Left lobe of liver (tissue), 2 donors: ENCODE results near the gene IQCN. TPM values are rescaled to one million over a fixed set of nuclear protein-coding genes. Genes with fewer than 3 reads are reported as not detected.

ENCODE experiments used
- ATAC-seq: fragments of 200-7000 bp; cut with Tn5 transposase; one replicate; pipeline ENCODE4 v1.9.1; 2020; ENCODE audit warnings: mild to moderate bottlenecking, moderate library complexity
- DNase-seq: peaks from one replicate; pipeline ENCODE4 v3.0.0-alpha.2; 2020; ENCODE audit warnings: low spot score
- total RNA-seq: library from RNA; stranded (reverse); gene quantifications from one replicate; pipeline ENCODE4 v1.2.1, GENCODE V29; 2021
- donor health status: DM: no; HTN: no; CAD: no; lungs with moderate emphysema.
- donor health status: DM: no; HTN: yes; CAD: no.

IQCN gene, protein sequence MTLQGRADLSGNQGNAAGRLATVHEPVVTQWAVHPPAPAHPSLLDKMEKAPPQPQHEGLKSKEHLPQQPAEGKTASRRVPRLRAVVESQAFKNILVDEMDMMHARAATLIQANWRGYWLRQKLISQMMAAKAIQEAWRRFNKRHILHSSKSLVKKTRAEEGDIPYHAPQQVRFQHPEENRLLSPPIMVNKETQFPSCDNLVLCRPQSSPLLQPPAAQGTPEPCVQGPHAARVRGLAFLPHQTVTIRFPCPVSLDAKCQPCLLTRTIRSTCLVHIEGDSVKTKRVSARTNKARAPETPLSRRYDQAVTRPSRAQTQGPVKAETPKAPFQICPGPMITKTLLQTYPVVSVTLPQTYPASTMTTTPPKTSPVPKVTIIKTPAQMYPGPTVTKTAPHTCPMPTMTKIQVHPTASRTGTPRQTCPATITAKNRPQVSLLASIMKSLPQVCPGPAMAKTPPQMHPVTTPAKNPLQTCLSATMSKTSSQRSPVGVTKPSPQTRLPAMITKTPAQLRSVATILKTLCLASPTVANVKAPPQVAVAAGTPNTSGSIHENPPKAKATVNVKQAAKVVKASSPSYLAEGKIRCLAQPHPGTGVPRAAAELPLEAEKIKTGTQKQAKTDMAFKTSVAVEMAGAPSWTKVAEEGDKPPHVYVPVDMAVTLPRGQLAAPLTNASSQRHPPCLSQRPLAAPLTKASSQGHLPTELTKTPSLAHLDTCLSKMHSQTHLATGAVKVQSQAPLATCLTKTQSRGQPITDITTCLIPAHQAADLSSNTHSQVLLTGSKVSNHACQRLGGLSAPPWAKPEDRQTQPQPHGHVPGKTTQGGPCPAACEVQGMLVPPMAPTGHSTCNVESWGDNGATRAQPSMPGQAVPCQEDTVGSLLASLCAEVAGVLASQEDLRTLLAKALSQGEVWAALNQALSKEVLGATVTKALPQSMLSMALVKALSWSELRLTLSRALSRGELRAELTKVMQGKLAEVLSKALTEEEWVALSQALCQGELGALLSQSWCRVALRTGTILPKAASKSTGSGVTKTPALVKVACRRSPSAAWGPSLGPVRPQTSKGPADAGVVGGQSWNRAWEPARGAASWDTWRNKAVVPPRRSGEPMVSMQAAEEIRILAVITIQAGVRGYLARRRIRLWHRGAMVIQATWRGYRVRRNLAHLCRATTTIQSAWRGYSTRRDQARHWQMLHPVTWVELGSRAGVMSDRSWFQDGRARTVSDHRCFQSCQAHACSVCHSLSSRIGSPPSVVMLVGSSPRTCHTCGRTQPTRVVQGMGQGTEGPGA (N-terminal part only)
- total RNA-seq = 2.8 TPM

DNA sequence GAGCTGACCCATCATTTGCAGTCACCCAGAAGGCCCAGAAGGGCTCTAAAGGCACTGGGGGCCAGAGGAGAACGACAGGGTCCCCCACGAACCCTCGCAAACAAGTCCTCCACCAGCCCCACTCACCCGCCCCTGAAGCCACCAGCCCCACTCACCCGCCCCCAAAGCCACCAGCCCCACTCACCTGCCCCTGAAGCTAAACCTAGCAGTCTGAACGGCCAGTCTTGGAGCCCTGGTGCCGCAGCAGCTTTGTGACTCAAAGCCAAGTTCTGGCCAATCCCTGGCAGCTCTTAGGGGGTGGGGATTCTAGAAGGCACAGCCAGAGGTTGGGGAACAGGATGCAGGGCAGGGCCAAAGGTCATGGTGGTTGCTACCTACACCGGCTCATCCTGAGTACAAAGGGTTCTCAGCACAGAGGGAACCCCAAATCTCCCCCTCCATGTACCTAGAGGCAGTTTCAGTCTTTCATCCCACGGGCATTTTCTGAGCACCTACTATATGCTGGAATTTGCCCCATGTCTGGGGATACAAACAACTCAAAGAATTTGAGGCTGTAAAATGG lies at the start of gene IQCN:
Gene IQCN (minus strand): TSS at position 234 of the 562 bp plus-strand sequence. CDS start 4,974 bp downstream, outside the sequence.
- DNase-seq = peak; percentile 91
- peak; percentile 78 for ATAC-seq

DNA sequence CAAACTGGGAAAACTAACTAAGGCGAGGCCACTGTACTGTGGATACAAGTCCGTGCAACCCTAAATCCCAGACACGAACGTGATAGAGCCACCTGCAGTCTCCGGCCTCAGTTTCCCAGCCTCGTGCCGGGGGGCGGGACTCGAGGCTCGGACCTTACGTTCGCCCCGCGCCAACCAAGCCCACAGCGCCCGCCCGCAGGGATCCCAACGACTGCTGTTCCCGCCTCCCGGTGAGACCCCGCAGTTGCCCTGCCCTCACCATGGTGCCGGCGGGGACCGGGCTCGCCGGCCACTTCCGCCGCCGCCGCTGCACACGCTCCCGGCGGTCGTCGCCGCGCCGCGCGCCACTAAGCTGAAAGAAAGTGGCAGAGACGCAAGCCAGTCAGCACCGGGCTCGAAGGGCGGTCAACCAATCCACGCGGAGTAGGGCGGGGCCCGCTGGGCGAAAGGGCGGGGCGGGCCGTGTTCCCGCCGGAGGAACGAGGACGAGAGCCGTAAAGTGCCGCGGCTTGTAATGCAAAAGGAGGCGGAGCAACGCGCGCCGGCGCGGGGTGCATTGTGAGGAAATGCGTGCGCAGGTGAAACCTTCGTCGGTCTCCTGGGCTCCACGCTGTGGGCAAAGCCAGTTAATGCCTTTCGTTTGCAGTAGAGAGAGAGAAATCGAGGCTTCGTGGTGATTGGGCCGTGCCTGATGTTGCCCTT lies 48.7 kb upstream of the IQCN start, which contains the start of gene LSM4:
Gene LSM4 (minus strand): TSS at position 318 of the 702 bp plus-strand sequence. CDS start 56 bp downstream, at position 262.
- ATAC-seq = peak; percentile 90

DNA sequence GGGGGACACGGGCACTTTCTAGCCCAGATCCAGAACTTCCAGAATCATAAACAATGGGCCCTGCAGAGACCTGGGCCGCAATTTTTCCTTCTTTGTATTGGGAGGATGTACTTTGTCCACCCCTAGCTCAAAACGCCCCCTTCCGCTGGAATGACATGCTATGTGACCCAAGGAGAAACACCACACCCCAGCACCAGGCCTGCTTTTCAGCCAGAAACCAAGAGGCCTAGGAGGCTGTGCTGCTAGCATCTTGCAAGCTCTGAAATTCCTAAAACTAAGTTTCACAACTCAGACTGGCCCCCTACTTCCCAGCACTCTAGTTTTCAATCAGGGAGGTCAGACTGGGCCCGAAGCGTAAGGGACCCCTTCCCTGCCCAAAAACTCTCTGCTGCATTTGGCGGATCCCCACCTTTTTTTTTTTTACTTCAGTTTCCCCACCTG lies 48.1 kb upstream of the IQCN start:
- no peak for DNase-seq
- peak; percentile 12 for ATAC-seq

More for the DNA sequence above, 48.7 kb upstream of the IQCN start, which contains the start of gene LSM4:
- DNase-seq = peak; percentile 99

DNA sequence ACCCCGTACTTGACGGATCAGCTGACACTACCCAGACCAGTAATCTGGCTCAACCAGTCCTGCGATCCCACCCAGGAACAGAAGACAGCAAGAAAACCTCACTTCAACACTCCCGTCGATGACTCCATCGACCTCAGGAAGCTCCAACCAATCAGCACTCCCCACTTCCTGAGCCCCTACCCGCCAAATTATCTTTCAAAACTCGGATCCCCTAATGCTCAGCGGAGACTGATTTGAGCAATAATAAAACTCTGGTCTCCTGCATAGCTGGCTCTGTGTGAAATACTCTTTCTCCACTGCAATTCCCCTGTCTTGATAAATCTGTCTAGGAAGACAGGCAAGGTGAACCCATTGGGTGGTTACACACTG lies 47.5 kb upstream of the IQCN start:
- ATAC-seq (no peak), DNase-seq (no peak)

DNA sequence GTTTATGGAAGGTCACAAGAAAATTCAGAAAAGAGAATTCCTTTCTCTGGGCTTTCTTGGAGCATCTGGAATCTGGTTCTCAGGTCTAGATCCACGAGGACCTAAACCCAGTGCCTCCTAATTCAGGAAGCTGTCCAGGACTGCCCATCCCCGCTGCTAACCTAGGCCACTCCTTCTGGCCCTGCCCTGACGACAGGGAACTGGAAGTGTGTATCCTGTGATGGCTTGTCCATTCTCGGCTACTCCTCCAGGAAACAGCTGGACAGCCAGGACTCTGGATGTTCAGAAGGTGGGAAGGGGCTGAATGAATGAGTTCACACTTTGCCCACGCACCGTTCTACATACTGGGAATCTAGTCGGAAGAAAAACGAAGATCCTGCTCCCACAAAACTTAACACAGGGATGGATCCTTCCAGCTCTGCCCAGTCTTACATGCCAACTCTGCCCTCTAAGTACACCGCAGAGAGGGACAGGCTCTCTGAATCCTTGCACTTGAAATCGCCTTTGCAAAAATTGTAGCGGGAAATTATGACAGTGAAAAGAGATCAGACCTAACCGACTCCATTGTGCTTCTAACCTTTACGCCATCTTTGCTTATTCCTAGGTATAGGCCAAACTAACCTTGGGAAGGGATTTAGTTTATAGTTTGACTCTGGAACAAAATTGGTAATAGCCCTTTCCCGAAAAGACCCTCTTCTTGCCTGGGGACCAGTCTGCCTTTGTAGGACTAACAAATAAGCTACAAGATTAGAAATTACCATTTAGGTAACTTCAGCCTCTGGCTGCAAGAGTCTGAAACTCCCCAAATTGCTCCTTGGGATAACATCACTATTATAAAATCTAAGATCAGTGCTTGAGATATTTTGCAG lies 46.8 kb upstream of the IQCN start:
- no peak for ATAC-seq
- DNase-seq = no peak

DNA sequence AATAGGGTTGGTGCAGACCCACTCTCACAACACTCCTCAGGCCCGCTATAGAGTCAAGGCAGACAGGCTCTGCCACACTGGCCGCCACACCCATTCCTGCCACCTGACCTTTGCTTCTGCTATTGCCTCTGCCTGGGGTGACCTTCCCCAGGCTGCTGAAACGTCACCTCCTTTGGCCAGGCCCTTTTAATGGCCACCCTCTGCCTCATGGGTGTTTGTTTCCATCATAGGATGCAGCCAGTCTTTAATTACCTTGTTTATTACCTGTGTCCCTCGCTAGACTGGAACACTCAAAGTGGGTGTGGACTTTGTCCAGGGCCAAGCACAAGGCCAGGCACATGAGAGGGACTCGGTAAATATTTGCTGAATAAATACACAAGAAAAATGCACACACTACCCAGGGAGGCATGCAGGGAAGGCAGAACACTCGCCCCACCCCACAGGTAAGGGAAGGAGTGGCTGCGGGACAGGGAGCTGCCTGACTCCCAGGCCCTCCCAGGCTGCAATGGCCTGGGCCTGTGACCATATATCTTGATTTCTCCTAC lies 45.4 kb upstream of the IQCN start:
- peak; percentile 71 for DNase-seq
- peak; percentile 30 for ATAC-seq

DNA sequence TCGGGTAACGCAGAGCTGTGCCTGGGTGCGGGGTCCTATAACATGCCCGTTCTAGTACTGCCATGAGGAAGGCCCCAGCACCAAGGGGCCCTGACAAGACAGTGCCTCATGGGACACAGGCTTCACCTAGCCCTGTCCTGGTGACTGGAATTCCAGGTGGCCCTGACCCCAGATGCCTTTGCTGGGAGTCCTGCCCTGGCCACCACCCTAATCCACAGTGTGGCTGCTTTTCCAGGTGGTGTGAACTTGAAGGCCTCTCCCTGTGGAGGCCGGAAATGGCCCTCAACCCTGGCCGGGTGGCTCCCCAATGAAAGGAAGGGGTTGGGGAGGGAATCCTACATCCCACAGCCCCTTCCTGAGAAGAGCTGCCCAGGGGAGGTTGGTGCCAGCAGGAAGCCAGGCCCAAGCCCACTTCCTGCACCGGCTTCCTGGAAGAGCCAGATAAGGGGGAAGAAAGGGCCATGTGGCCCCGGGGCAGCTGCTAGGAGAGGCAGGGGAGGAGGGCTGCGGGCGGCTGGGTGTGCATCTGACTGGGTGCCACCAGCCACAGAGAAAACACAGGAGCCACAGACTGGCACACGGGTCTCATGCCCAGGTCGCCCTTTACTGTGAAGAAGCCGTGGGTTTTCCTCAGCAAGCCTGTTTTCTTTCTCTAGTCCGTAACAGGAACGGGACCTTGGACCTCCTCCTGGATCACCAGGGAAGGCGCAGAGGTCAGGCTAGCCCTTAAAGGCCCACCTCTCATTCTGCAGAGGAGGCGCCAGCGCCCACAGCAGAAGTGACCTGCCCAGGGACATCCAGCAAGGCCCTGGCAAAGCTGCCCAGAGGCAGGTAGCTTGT lies 43.9 kb upstream of the IQCN start:
- peak; percentile 6 for ATAC-seq

DNA sequence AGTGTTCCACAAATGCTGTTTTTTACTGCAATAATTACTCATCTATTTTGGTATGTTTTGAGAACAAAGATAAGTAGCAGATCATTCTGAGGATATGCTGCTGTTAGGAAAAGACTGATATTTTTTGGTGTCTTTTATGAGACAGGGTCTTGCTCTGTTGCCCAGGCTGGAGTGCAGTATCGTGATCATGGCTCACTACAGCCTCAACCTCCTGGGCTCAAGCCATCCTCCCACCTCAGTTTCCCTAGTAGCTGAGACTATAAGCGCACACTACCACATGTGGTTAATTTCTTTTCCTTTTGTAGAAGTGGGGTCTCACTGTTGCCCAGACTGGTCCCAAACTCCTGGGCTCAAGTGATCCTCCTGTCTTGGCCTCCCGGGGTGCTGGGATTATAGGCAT lies 39.1 kb upstream of the IQCN start:
- no peak for ATAC-seq
- no peak for DNase-seq

More for the DNA sequence above, 43.9 kb upstream of the IQCN start:
- DNase-seq = peak; percentile 56

DNA sequence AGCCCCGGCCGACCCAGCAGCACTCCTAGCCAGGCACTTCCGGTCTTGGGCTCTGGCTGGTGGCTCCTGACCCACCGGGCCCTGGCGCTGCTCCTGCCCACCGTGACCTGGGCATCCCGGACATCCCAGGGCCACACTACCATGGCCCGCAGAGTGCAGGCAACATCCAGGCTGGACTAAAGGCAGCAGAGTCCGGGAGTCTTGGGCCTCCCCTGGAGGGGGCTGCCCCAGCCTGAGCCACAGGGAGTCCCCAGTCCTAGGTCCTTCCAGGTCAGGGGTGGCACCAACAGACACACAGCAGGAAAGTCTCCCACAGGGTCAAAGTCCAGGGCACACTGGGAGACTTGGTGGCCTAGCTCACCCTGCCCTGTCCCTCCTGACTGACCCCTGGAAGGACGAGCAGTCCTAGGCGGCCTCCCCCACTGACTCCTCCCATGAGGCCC lies 37.9 kb upstream of the IQCN start:
- ATAC-seq (peak; percentile 12), DNase-seq (no peak)

DNA sequence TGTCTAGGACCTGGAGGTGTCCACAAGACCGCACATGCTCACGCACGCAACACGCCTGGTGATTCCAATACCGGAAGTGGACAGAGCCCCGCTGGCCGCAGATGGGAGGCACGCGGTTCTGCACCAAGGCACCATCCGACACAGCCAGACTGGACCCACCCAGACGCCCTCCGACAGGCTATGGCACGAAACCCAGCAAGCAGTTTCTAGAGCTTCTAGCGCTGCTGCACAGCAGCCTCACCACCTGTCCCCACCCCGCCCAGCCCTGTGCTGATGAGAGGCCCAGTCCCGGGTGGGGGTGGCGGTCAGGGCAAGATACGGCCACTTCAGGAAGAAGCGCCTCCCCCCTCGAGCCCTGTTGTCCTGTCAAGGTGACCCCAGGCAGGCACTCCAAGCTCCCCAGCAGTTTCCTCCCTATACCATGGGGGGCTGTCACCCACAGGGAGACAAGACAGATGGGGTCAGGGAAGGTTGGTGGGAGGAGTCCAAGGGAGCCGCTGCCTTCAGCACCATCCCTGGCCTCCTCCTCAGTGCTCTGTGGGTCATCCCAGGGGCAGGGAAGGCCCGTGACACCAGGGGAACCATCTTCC lies 37.3 kb upstream of the IQCN start:
- DNase-seq = no peak
- ATAC-seq = no peak

DNA sequence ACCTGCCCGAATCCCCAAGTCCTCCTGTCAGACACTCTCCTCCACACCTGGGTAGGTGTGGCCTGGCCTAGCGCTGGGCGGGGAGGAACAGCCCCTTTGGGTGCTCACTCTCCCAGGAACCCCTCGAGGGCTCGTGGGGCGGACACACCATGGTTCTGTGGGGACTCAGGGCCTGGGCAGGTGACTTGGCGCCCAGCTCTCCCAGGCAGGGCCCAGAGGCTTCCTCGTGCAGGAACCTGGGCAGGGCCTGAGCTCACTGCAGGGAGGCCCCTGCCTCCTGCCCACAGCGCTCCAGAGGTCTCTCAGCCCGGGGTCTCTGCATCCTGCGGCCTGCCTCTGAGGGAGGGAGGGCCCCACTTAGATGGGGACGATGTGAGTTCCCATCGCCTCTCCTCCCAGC lies 36.7 kb upstream of the IQCN start:
- DNase-seq = no peak
- ATAC-seq = no peak

DNA sequence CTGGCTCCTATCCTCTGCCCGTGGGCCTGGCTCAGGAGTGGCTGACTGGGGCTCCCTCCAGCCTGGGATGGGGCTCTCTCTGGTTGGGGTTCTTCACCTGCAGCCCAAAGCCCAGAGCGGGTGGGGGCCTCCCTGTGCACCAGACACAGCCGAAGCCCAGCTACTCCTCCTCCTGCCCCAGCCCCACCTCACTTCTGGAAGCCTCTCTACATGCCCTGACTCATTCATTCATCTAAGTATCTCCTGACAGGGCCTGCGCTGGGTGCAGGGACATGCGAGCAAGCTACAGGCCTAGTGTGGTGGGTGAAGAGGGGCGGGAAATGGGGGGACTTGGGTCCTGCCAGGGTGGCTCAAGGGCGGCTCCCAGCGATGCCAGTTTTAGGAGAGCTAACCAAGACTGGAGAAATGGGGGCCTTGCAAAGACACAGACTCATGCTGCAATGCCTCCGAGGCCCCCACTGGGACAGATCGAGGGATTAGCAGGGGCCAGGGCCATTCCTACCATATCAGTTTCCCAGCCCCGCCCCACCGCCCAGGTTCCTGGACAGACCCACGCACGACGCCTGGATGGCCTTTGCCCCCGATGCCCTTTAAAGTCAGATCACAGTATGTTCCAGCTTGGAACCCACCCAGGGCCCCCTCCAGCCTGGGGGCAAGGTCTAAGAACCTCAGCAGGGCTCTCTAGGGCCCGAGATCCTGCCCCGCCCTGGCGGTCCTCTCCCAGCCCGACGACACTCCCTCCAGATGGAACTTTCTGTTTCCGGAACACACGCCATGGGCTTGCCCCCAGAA lies 36.1 kb upstream of the IQCN start:
- no peak for DNase-seq
- ATAC-seq = no peak

DNA sequence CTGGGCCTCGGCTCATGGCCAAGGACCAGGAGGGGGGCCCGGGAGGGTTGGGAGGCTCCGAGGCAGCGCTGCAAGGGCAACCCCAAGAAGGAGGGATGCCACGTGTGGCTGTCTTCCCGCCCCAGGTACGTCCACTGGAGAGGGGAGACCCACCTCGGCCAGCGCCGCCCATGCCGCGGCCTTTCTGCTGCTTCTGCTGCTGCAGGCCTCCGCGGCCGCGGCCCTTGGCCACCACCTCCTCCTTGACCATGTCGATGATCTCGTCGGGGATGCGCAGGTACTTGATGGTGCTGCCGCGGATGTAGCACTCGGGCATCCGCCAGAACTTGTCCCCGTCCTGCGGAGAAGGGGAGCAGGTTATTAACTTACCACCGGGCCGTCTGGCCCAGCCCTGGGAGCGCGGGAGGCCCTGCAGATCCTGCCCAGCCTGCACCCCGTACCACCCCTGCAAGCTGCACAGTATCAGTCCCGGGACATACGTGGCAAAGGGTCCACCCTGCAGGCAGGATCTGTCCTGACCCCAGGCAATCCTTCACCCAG lies 35.3 kb upstream of the IQCN start:
- ATAC-seq (no peak), DNase-seq (no peak)

DNA sequence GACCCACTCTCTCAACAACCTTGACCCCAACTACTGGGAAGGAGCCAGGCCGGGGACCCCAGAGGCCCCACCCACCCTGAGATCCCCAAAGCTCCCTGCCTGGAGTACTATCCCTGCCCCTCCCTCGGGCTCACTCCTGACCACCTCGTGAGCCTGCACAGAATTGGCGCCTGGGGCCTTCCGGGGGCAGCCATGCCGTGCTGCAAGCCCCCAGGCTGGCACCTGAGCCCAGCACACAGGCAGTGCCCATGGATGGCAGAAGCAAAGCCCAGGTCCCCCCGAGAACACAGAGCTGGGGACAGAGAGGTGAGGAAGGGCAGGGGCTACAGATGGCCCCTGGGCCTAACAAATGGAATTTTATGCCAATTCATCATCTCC lies 34.7 kb upstream of the IQCN start:
- DNase-seq (no peak), ATAC-seq (no peak)

DNA sequence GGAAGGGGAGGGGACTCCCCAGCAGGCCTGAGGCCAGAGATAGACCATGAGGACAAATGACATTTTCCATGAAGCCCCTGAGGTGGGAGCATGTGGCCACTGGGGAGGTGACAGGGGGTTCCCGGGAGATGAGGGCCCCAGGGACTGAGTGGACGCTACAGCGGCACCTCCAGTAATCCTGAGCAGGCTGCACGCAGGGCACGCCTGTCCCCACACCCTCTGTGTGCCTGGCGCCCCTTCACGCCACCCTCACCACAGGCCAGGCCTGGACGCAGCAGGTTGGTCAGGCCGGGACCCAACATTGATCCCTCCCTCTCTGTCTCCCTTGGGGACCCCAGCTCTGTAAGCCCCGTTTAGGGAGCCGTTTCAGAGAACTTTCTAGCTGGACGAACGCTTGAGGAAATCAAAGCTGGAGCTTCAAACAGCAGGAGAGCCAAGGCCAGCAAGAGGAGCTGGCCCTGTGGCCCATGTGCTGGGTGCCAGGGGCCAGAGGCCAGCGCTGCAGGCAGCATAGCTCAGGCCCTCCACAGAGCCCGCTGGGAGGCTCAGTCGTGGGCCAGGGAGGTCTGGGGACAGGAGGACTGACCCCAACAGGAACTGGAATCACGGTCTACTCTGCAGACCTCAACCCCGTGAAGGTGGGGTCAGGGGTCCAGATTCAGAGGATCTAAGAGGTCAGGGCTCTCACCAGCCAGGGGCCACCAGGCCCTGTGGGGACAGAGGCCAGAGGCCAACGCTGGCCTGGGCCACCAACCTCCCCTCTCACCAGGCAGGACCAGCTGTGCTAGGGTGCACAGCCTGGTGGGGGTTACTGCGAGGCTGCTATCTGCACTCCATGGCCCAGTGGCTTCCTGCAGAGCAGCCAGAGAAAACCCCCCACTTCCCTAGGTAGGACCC lies 34.0 kb upstream of the IQCN start:
- peak; percentile 73 for ATAC-seq
- DNase-seq = no peak
